Activated B cell treated with CpG ODN at 0.5 μM for 24 hours (primary cell): Measurements from ENCODE around the gene VPS26A. TPM values are rescaled to one million over a fixed set of nuclear protein-coding genes. Genes with fewer than 3 reads are reported as not detected.

Experiments
- ATAC-seq: fragments of 200-7000 bp; cut with Tn5 transposase; one replicate; pipeline ENCODE4 v1.10.0; 2021; ENCODE audit warnings: low read depth, mild to moderate bottlenecking, moderate library complexity
- CTCF ChIA-PET: fragments of 350-600 bp; sonication (Branson Sonifier 250); formaldehyde crosslinking; loops from one replicate; lab custom pipeline; 2021; ENCODE audit warnings: antibody characterized with exemption; lab: Charles Lee
- POLR2A ChIA-PET: fragments of 350-600 bp; sonication (Branson Sonifier 250); formaldehyde crosslinking; loops from one replicate; lab custom pipeline; 2021; ENCODE audit warnings: antibody characterized with exemption; lab: Charles Lee
- DNase-seq: peaks from one replicate; pipeline ENCODE4 v3.0.0; 2022
- H3K27ac Mint-ChIP-seq: one replicate; pipeline ENCODE4 v1.8.0; 2020; ENCODE audit warnings: mixed read lengths
- H3K27me3 Mint-ChIP-seq: one replicate; pipeline ENCODE4 v1.8.0; 2021; ENCODE audit warnings: mixed read lengths
- H3K36me3 Mint-ChIP-seq: one replicate; pipeline ENCODE4 v1.8.0; 2021; ENCODE audit warnings: low read depth, mixed read lengths
- H3K4me1 Mint-ChIP-seq: one replicate; pipeline ENCODE4 v1.8.0; 2021; ENCODE audit warnings: mixed read lengths
- H3K4me3 Mint-ChIP-seq: one replicate; pipeline ENCODE4 v1.8.0; 2020; ENCODE audit warnings: mild to moderate bottlenecking, mixed read lengths
- H3K9me3 Mint-ChIP-seq: one replicate; pipeline ENCODE4 v1.8.0; 2020; ENCODE audit warnings: mixed read lengths
- intact Hi-C: fragments of 100-400 bp; cut with micrococcal nuclease; formaldehyde crosslinking; loops from one replicate; pipeline ENCODE4 v1.15.1; 2024
- total RNA-seq: library from RNA; stranded (reverse); gene quantifications from 2 replicates; pipeline ENCODE4 v1.2.3, GENCODE V29; 2022
- TF ChIP-seq, protein P1 (sequence below): fragments of 200-600 bp; IDR thresholded peaks from one replicate; pipeline ENCODE4 v1.8.0; 2022; ENCODE audit warnings: antibody characterized with exemption, mild to moderate bottlenecking

VPS26A gene
- total RNA-seq, 1 donor from 2014 or later = 29.5 TPM

DNA sequence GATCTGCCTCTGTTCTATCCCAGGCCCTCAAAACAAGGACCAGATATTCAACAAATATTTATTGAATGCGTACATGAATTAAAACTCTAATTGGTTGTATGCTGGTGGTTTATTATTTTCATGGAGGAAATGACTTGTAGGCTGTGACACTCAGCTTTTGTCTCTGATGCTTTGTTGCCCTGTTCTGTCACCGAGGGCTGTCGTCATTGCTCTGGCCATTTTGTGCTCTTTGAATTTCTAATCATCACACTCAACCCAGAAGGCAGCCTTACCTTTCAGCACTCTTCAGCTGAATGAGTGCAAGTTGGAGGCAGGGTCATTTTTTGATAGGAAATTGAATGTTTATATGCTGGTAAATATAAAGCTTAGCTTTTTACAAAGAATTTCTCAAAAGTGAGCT, 21.5 kb upstream of the VPS26A start:
- TF ChIP-seq, protein P1, sequence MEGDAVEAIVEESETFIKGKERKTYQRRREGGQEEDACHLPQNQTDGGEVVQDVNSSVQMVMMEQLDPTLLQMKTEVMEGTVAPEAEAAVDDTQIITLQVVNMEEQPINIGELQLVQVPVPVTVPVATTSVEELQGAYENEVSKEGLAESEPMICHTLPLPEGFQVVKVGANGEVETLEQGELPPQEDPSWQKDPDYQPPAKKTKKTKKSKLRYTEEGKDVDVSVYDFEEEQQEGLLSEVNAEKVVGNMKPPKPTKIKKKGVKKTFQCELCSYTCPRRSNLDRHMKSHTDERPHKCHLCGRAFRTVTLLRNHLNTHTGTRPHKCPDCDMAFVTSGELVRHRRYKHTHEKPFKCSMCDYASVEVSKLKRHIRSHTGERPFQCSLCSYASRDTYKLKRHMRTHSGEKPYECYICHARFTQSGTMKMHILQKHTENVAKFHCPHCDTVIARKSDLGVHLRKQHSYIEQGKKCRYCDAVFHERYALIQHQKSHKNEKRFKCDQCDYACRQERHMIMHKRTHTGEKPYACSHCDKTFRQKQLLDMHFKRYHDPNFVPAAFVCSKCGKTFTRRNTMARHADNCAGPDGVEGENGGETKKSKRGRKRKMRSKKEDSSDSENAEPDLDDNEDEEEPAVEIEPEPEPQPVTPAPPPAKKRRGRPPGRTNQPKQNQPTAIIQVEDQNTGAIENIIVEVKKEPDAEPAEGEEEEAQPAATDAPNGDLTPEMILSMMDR = no peak
- peaks cover 70% of the 10 kb centered on the region for H3K36me3 Mint-ChIP-seq
- no peaks in the 10 kb centered on the region for H3K27me3 Mint-ChIP-seq
- DNase-seq (no peak), ATAC-seq (no peak)
- ChIA-PET POLR2A (no interaction called here), CTCF (interaction anchor here (1.0 kb wide), 1 partner anchor 97 kb away, joined by 4 read pairs; no protein-coding TSS in a partner anchor)
- no peak overlapping the region for H3K27ac Mint-ChIP-seq
- H3K4me3 Mint-ChIP-seq = no peak overlapping the region
- H3K9me3 Mint-ChIP-seq = no peaks in the 10 kb centered on the region
- H3K4me1 Mint-ChIP-seq = peaks cover 2% of the 10 kb centered on the region
- intact Hi-C loops = no loop called here

DNA sequence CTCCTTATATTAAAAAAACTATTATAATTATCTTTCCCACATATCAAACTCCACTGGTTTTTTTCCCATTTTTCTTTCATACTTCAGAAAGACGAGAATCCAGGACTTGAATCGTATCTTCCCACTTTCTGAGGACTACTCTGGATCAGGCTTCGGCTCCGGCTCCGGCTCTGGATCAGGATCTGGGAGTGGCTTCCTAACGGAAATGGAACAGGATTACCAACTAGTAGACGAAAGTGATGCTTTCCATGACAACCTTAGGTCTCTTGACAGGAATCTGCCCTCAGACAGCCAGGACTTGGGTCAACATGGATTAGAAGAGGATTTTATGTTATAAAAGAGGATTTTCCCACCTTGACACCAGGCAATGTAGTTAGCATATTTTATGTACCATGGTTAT, 20.2 kb upstream of the VPS26A start:
- POLR2A ChIA-PET = no interaction called here
- ATAC-seq = no peak

DNA sequence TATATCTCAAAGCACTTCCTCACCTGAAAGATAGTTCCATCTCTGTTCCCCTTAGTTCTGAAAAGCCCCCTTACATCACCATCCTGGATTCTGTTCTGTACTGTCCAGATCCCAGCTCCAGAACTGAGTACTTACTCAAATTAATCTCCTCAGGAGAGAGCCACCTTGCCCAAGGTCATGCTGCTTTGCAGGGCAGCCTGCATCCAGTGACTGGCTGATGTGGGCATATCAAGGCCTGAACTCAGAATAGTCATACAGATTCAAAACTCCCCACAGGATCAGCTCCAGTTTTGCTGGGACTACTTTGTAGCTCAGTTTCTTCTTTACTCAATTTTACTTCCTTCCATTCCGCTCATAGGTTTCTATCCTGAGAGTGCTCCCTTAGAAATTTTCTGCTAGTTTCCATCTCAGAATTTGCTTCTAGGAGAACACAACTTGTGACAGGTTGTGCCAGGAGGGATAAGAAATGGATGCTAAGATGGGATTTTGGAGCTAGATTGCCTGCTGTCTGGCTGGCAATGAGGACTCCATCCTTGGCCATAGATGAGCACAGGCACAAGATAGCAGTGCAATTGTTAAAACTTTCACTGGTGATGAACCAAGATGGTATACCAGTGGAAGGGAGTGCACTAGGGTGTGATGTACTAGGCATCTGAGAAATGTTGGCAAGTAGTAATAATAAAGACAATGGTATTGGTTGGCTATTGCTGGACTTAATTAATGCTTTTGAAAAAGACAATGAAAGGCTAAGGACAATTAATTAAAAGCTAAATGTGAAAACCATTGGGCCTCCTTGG, 18.8 kb upstream of the VPS26A start:
- Mint-ChIP-seq H3K4me1 (peaks cover 2% of the 10 kb centered on the region), H3K4me3 (no peak overlapping the region), H3K27me3 (no peaks in the 10 kb centered on the region), H3K36me3 (peaks cover 45% of the 10 kb centered on the region), H3K9me3 (no peaks in the 10 kb centered on the region), H3K27ac (no peak overlapping the region)
- TF ChIP-seq, protein P1 = no peak
- intact Hi-C loops = no loop called here
- ChIA-PET POLR2A (no interaction called here), CTCF (interaction anchor here (1.2 kb wide), 1 partner anchor 100 kb away, joined by 4 read pairs; no protein-coding TSS in a partner anchor)
- ATAC-seq (no peak), DNase-seq (no peak)

More for the DNA sequence above, 20.2 kb upstream of the VPS26A start:
- H3K4me1 Mint-ChIP-seq = peaks cover 2% of the 10 kb centered on the region
- H3K4me3 Mint-ChIP-seq = no peak overlapping the region
- no peaks in the 10 kb centered on the region for H3K9me3 Mint-ChIP-seq
- no peak for DNase-seq
- H3K27me3 Mint-ChIP-seq = no peaks in the 10 kb centered on the region
- TF ChIP-seq, protein P1 = no peak
- CTCF ChIA-PET = interaction anchor here (1.2 kb wide), 1 partner anchor 99 kb away, joined by 4 read pairs; no protein-coding TSS in a partner anchor
- H3K27ac Mint-ChIP-seq = no peak overlapping the region
- H3K36me3 Mint-ChIP-seq = peaks cover 58% of the 10 kb centered on the region
- intact Hi-C loops = no loop called here

GRCh38 chr10:69107176-69107490, 16.8 kb upstream of the VPS26A start:
- CTCF ChIA-PET = no interaction called here
- Mint-ChIP-seq H3K9me3 (no peaks in the 10 kb centered on the region), H3K4me3 (no peak overlapping the region), H3K36me3 (peaks cover 30% of the 10 kb centered on the region), H3K27me3 (no peaks in the 10 kb centered on the region), H3K4me1 (no peaks in the 10 kb centered on the region), H3K27ac (no peak overlapping the region)
- no peak for DNase-seq
- no peak for ATAC-seq
- intact Hi-C loops = no loop called here
- TF ChIP-seq, protein P1 = no peak
- POLR2A ChIA-PET = no interaction called here

DNA sequence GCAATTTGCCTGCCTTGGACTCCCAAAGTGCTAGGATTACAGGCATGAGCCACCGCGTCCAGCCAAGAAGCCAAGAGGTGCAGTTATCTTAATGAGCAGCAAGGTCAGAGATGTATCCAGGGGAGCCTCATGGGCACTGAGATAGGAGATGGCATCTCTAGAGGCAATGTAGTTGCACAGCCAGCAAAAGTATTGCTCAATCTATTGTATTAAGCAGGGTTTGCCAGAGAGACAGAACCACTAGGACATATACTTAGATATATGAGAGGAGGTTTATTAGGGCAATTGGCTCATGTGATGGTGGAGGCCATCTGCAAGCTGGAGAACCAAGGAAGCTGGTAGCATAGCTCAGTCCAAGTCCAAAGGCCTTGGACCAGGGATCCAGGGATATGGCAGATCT, 16.3 kb upstream of the VPS26A start:
- peaks cover 24% of the 10 kb centered on the region for H3K36me3 Mint-ChIP-seq
- H3K27me3 Mint-ChIP-seq = no peaks in the 10 kb centered on the region
- H3K27ac Mint-ChIP-seq = no peak overlapping the region
- DNase-seq = no peak
- no peak overlapping the region for H3K4me3 Mint-ChIP-seq
- no peak for ATAC-seq
- H3K4me1 Mint-ChIP-seq = no peaks in the 10 kb centered on the region
- CTCF ChIA-PET = no interaction called here
- POLR2A ChIA-PET = no interaction called here
- intact Hi-C loops = no loop called here
- no peaks in the 10 kb centered on the region for H3K9me3 Mint-ChIP-seq
- TF ChIP-seq, protein P1 = no peak
